Mesendoderm (in vitro differentiated cells): Measurements from ENCODE around the gene MARK4.

Experiments used
- DNase-seq: peaks from one replicate; pipeline ENCODE4 v3.0.0; 2013
- H2AK5ac ChIP-seq: 2 replicates; pipeline ENCODE4 v1.6.1; 2013; ENCODE audit warnings: low read length, inconsistent platforms
- H2BK120ac ChIP-seq: 2 replicates; pipeline ENCODE4 v1.6.1; 2013; ENCODE audit warnings: low read depth, mild to moderate bottlenecking, low read length, moderate library complexity, mixed read lengths
- H2BK15ac ChIP-seq: replicated peaks from 2 replicates; pipeline ENCODE4 v1.6.1; 2013; ENCODE audit warnings: low read depth, mild to moderate bottlenecking, moderate library complexity
- H2BK5ac ChIP-seq: 2 replicates; pipeline ENCODE4 v1.6.1; 2013; ENCODE audit warnings: low read length, inconsistent platforms
- H3K18ac ChIP-seq: 2 replicates; pipeline ENCODE4 v1.6.1; 2013; ENCODE audit warnings: mild to moderate bottlenecking, low read length, mixed read lengths
- H3K23ac ChIP-seq: one replicate; pipeline ENCODE4 v1.6.1; 2013; ENCODE audit warnings: low read length
- H3K27ac ChIP-seq: 2 replicates; pipeline ENCODE4 v1.5.1; 2013; ENCODE audit warnings: low read depth, mild to moderate bottlenecking, inconsistent platforms, low read length, moderate library complexity
- H3K27me3 ChIP-seq: 2 replicates; pipeline ENCODE4 v1.6.1; 2013; ENCODE audit warnings: low read length, control low read depth, mild to moderate bottlenecking, inconsistent platforms; ENCODE audit not compliant: insufficient read depth, poor library complexity
- H3K36me3 ChIP-seq: 2 replicates; pipeline ENCODE4 v1.6.1; 2013; ENCODE audit warnings: low read length, inconsistent platforms; ENCODE audit not compliant: control insufficient read depth, insufficient read depth
- H3K4ac ChIP-seq: one replicate; pipeline ENCODE4 v1.6.1; 2013; ENCODE audit warnings: low read depth, mild to moderate bottlenecking, low read length, moderate library complexity
- H3K4me1 ChIP-seq: 2 replicates; pipeline ENCODE4 v1.6.1; 2013; ENCODE audit warnings: low read depth, low read length, inconsistent platforms; ENCODE audit not compliant: control insufficient read depth
- H3K4me2 ChIP-seq: 2 replicates; pipeline ENCODE4 v1.6.1; 2013; ENCODE audit warnings: low read length
- H3K4me3 ChIP-seq: 2 replicates; pipeline ENCODE4 v1.5.1; 2013; ENCODE audit warnings: mild to moderate bottlenecking, low read length
- H3K56ac ChIP-seq: one replicate; pipeline ENCODE4 v1.6.1; 2013; ENCODE audit warnings: low read length
- H3K79me1 ChIP-seq: 2 replicates; pipeline ENCODE4 v1.6.1; 2013; ENCODE audit warnings: low read length, inconsistent platforms
- H3K79me2 ChIP-seq: 2 replicates; pipeline ENCODE4 v1.6.1; 2013; ENCODE audit warnings: mild to moderate bottlenecking, low read length; ENCODE audit not compliant: control insufficient read depth, insufficient read depth
- H3K9ac ChIP-seq: 2 replicates; pipeline ENCODE4 v1.6.1; 2013; ENCODE audit warnings: low read length, inconsistent platforms
- H4K5ac ChIP-seq: one replicate; pipeline ENCODE4 v1.6.1; 2013; ENCODE audit warnings: low read length
- H4K8ac ChIP-seq: one replicate; pipeline ENCODE4 v1.6.1; 2013; ENCODE audit warnings: low read depth, mild to moderate bottlenecking, control low read depth, low read length, moderate library complexity
- WGBS: extraction: QIAGEN DNeasy Blood & Tissue Kit; methylation state at CpG from one replicate; pipeline ENCODE4 v1.1.7; 2013; ENCODE audit warnings: low lambda C conversion rate, missing lambda C conversion rate; ENCODE audit not compliant: insufficient coverage; ENCODE audit errors: extremely low coverage; 5-methylcytosine and 5-hydroxymethylcytosine counted together

Gene MARK4

DNA sequence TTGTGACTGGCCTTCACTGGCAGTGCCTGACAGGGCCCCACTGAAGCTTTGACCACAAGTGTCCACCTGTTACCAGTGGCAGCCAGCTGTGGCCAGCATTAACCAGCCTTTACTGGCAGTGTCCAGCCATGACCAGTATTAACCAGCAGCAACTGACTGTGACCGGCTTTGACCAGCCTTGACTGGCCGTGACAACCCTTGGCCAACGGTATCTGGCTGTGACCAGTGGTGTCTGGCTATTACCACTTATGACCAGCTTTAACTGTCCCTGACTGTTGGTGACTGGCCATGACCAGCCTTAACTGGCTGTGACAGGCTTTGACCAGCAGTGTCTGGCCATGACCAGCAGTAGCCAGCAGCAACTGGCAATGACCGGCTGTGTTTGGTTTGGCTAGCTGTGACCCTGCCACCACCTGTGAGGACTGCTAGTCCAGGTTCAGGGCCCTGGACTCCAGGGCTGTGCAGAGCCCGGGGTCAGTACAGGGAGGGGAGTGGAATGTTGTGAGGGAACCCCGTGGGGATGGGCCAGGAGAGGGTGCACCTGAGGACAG is 39.4 kb downstream of the MARK4 start:
- Histone ChIP-seq H4K5ac (no peak overlapping the region), H2BK5ac (no peak overlapping the region), H2AK5ac (no peak overlapping the region), H3K27ac (no peak overlapping the region), H3K27me3 (no peaks in the 10 kb centered on the region), H3K4me1 (no peaks in the 10 kb centered on the region), H3K4ac (no peak overlapping the region), H3K79me2 (no peaks in the 10 kb centered on the region), H3K79me1 (no peaks in the 10 kb centered on the region), H3K18ac (no peak overlapping the region), H3K9ac (no peak overlapping the region), H2BK120ac (no peak overlapping the region), H3K36me3 (peaks cover 2% of the 10 kb centered on the region), H3K56ac (no peak overlapping the region), H4K8ac (no peak overlapping the region), H3K4me3 (no peak overlapping the region), H3K23ac (no peak overlapping the region), H2BK15ac (no peak overlapping the region), H3K4me2 (no peak overlapping the region)
- no peak for DNase-seq
- no CpG with 5 or more reads among the region's 6 CpGs for WGBS

DNA sequence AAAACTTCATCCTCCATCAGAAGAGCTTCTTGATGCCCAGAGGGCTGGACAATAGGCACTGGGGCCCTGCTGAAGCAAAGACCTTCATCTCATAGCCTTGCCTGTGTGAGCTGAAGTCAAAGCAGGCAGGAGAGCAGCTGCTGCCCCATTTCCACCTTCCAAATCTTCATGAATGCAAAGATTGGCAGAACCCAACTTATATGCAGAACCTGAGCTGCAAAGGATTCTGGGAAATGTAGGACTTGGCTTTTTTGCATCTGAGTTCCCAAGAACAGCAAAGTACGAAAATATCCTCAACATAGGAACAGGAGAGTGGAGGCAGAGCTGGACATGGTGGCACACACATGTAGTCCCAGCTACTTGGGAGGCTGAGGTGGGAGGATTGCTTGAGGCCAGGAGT is 40.8 kb downstream of the MARK4 start:
- Histone ChIP-seq H3K23ac (no peak overlapping the region), H3K4me3 (no peak overlapping the region), H3K56ac (no peak overlapping the region), H3K79me1 (no peaks in the 10 kb centered on the region), H3K27ac (no peak overlapping the region), H3K18ac (no peak overlapping the region), H3K4me1 (no peaks in the 10 kb centered on the region), H3K4me2 (no peak overlapping the region), H4K5ac (no peak overlapping the region), H3K79me2 (no peaks in the 10 kb centered on the region), H4K8ac (no peak overlapping the region), H2AK5ac (no peak overlapping the region), H2BK120ac (no peak overlapping the region), H2BK5ac (no peak overlapping the region), H3K9ac (no peak overlapping the region), H3K36me3 (peaks cover 2% of the 10 kb centered on the region), H2BK15ac (no peak overlapping the region), H3K4ac (no peak overlapping the region), H3K27me3 (no peaks in the 10 kb centered on the region)
- no CpG with 5 or more reads among the region's 1 CpG for WGBS
- no peak for DNase-seq

DNA sequence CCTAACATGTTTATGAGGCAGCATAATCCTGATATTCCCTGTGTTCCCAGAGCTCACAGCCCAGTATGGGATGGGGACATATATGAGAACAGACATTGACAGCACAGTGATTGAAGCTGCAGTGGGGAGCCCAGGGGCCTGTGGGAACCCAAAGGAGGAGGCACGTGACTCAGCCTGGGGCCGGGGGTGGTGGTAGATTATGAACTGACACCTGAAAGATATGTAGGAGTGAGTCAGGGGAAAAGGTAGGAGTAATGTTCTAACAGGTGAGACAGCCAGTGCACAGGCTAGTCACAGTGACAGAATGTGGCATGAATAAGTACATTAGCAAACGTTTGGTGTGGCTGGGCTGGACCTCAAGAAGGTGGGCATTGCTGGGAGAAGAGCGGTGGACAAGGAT is 42.6 kb downstream of the MARK4 start:
- no peak overlapping the region for H3K27ac ChIP-seq
- no peak overlapping the region for H4K8ac ChIP-seq
- H2AK5ac ChIP-seq = no peak overlapping the region
- peaks cover 2% of the 10 kb centered on the region for H3K36me3 ChIP-seq
- no peak overlapping the region for H3K9ac ChIP-seq
- H3K79me1 ChIP-seq = no peaks in the 10 kb centered on the region
- H4K5ac ChIP-seq = no peak overlapping the region
- no peak overlapping the region for H3K23ac ChIP-seq
- H2BK15ac ChIP-seq = no peak overlapping the region
- no peak overlapping the region for H3K4me3 ChIP-seq
- no peaks in the 10 kb centered on the region for H3K27me3 ChIP-seq
- no peak overlapping the region for H3K56ac ChIP-seq
- no peak overlapping the region for H3K4ac ChIP-seq
- no peak overlapping the region for H2BK120ac ChIP-seq
- DNase-seq = no peak
- no CpG with 5 or more reads among the region's 4 CpGs for WGBS
- no peak overlapping the region for H3K18ac ChIP-seq
- no peaks in the 10 kb centered on the region for H3K4me1 ChIP-seq
- H3K4me2 ChIP-seq = no peak overlapping the region
- no peaks in the 10 kb centered on the region for H3K79me2 ChIP-seq
- no peak overlapping the region for H2BK5ac ChIP-seq

DNA sequence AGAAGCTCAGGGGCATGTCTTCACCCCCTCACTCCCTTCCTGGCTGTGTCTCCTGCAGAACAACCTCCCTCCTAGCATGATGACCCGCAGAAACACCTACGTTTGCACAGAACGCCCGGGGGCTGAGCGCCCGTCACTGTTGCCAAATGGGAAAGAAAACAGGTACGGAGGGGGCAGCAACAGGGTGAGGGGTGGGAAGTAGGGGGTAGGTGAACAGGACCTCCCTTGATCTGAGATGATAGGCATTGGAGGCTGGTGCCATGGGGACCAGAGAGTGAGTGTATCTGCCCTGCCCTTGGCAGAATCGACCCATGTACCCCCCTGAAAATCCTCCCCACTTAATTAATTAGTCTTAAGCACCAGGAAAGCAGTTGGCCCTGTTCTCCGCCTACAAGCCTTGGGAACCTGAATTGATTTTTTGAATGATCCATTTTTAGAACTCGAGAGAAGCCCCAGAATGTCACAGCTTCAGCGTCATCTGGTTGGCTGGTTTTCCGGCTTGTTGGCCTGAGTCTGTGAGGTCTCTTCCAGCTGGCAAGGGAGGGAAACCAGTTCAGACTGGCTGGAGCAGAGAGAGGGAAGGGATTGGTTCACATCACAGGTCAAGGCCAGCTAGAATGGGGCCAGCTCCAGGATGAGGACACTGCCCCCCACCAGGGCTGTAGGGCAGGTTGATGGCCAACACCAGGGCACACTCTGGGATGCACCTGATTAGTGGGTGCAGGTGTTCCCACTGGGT is 43.4 kb downstream of the MARK4 start:
- WGBS = no CpG with 5 or more reads among the region's 12 CpGs
- H3K4ac ChIP-seq = no peak overlapping the region
- no peak overlapping the region for H4K8ac ChIP-seq
- no peak overlapping the region for H3K56ac ChIP-seq
- H3K4me2 ChIP-seq = no peak overlapping the region
- H2BK5ac ChIP-seq = no peak overlapping the region
- no peak overlapping the region for H2BK15ac ChIP-seq
- no peak overlapping the region for H2AK5ac ChIP-seq
- no peak overlapping the region for H3K9ac ChIP-seq
- no peak overlapping the region for H4K5ac ChIP-seq
- H3K79me1 ChIP-seq = no peaks in the 10 kb centered on the region
- no peaks in the 10 kb centered on the region for H3K4me1 ChIP-seq
- no peak for DNase-seq
- no peaks in the 10 kb centered on the region for H3K27me3 ChIP-seq
- no peak overlapping the region for H2BK120ac ChIP-seq
- H3K4me3 ChIP-seq = no peak overlapping the region
- H3K23ac ChIP-seq = no peak overlapping the region
- H3K79me2 ChIP-seq = no peaks in the 10 kb centered on the region
- no peak overlapping the region for H3K18ac ChIP-seq
- no peak overlapping the region for H3K27ac ChIP-seq
- H3K36me3 ChIP-seq = peaks cover 2% of the 10 kb centered on the region

DNA sequence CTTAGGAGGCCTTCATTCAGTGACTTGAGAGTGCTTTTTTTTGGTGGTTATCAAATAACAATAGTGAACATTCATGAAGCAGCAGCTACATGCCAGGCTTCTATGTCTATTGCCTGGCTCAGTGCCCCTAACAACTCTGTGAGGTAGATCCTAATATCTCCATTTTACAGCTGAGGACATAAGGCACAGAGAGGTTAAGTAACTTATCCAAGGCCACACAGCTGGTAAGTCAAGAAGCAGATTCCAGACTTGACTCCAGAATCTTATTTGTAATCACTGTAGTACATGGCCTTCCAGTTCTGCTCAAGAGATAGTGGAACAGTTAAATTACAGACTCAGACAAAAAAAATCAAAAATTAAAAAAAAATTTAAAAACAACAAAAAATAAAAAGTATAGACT is 44.8 kb downstream of the MARK4 start:
- H3K4me2 ChIP-seq = no peak overlapping the region
- no peak overlapping the region for H3K9ac ChIP-seq
- H3K23ac ChIP-seq = no peak overlapping the region
- no peak overlapping the region for H2BK5ac ChIP-seq
- H4K8ac ChIP-seq = no peak overlapping the region
- no peak overlapping the region for H3K18ac ChIP-seq
- H3K79me2 ChIP-seq = no peaks in the 10 kb centered on the region
- H4K5ac ChIP-seq = no peak overlapping the region
- H3K4ac ChIP-seq = no peak overlapping the region
- no peak overlapping the region for H2AK5ac ChIP-seq
- H3K56ac ChIP-seq = no peak overlapping the region
- no peaks in the 10 kb centered on the region for H3K4me1 ChIP-seq
- no peaks in the 10 kb centered on the region for H3K79me1 ChIP-seq
- H3K27ac ChIP-seq = no peak overlapping the region
- H3K4me3 ChIP-seq = no peak overlapping the region
- H2BK15ac ChIP-seq = no peak overlapping the region
- peaks cover 2% of the 10 kb centered on the region for H3K36me3 ChIP-seq
- no peak overlapping the region for H2BK120ac ChIP-seq
- no peak for DNase-seq
- no peaks in the 10 kb centered on the region for H3K27me3 ChIP-seq

DNA sequence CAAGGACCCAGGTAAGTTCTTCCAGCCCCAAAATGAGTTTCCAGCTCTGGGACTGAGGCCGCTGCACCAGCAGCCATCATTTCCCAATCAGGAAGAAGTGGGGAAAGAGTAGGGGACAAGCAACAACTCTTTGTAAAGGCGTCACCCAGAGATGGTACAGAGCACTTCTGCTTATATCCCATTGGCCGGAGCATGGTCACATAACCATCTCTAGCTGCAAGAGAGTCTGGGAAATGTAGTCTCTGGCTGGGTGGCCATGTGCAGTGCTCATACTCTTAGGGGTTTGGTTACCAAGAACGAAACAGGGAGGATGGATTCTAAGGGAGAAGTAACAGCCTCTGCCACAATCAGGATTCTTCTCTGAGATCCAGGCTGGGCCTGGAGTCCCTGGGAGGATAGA is 45.3 kb downstream of the MARK4 start:
- H3K56ac ChIP-seq = no peak overlapping the region
- H3K4me1 ChIP-seq = no peaks in the 10 kb centered on the region
- H4K8ac ChIP-seq = no peak overlapping the region
- H3K4me2 ChIP-seq = no peak overlapping the region
- peaks cover 2% of the 10 kb centered on the region for H3K36me3 ChIP-seq
- H3K79me2 ChIP-seq = no peaks in the 10 kb centered on the region
- H3K23ac ChIP-seq = no peak overlapping the region
- no peak overlapping the region for H2BK5ac ChIP-seq
- no peak overlapping the region for H3K4me3 ChIP-seq
- no peak for DNase-seq
- H2BK15ac ChIP-seq = no peak overlapping the region
- no peaks in the 10 kb centered on the region for H3K27me3 ChIP-seq
- H3K27ac ChIP-seq = no peak overlapping the region
- H3K18ac ChIP-seq = no peak overlapping the region
- no peak overlapping the region for H3K9ac ChIP-seq
- no peak overlapping the region for H2AK5ac ChIP-seq
- H3K4ac ChIP-seq = no peak overlapping the region
- H2BK120ac ChIP-seq = no peak overlapping the region
- WGBS = no CpG with 5 or more reads among the region's 4 CpGs
- no peak overlapping the region for H4K5ac ChIP-seq
- H3K79me1 ChIP-seq = no peaks in the 10 kb centered on the region
